ENCODE measurements around the gene IPO5.

GRCh38 chr13:97974773-97975172 is 21.3 kb downstream of the IPO5 start:
- TF ChIP-seq CTCF (IDR thresholded peaks at IDR 0.05): no peak
- no peak for TF ChIP-seq RELA (CRISPR knock-in tag; IDR thresholded peaks at IDR 0.05; ENCODE audit: borderline replicate concordance)

Measured in WTC11 (cell line).